Adrenal gland (tissue), 12 donors: ENCODE results near the gene POLA2. TPM values are rescaled to one million over a fixed set of nuclear protein-coding genes. Genes with fewer than 3 reads are reported as not detected.
A peak's percentile ranks its signal among the peaks of the same experiment; 100 is the strongest.
"Not testable (repeated sequence)": the region's sequence is repeated elsewhere in the genome, so short reads cannot be mapped to it uniquely, and the experiment has no call there.

Experiments
- DNase-seq, 7 donors: peaks; one replicate each; pipeline ENCODE4 v3.0.0-alpha.2; 2019 to 2020
- H3K27ac ChIP-seq, 5 donors: fragments of 200-600 bp; sonication (generic) in 4 of 5; 1 replicate in 3 of 5; 2 replicates in 2 of 5; pipeline versions ENCODE4 v1.5.1 to v1.8.0; 2016 to 2020; ENCODE audit warnings: mild to moderate bottlenecking in 1 of 5
- H3K27me3 ChIP-seq: fragments of 200-600 bp; 2 replicates; pipeline ENCODE4 v1.8.0; 2021
- H3K36me3 ChIP-seq, 2 donors: fragments of 200-600 bp; replicated peaks in 1 of 2; 1 replicate in 1 of 2; 2 replicates in 1 of 2; pipeline versions ENCODE4 v1.5.1 to v1.8.0; 2018 to 2022
- H3K4me1 ChIP-seq, 2 donors: fragments of 200-600 bp; replicated peaks in 1 of 2; 1 replicate in 1 of 2; 2 replicates in 1 of 2; pipeline versions ENCODE4 v1.5.1 to v1.8.0; 2018 to 2021
- H3K4me3 ChIP-seq, 4 donors: fragments of 200-600 bp; sonication (generic) in 3 of 4; one replicate each; pipeline ENCODE4 v1.5.1; 2016 to 2018
- H3K9me3 ChIP-seq, 3 donors: fragments of 200-600 bp; sonication (generic) in 1 of 3; replicated peaks in 1 of 3; 1 replicate in 2 of 3; 2 replicates in 1 of 3; pipeline versions ENCODE4 v1.5.1 to v1.8.0; 2016 to 2021
- POLR2A ChIP-seq, 2 donors: fragments of 450-650 bp; IDR thresholded peaks; one replicate each; pipeline ENCODE4 v1.6.1; 2017; ENCODE audit warnings: antibody characterized with exemption in 2 of 2, mild to moderate bottlenecking in 2 of 2, moderate library complexity in 1 of 2
- WGBS, 4 donors: extraction: QIAGEN DNeasy Blood & Tissue Kit in 2 of 4; methylation state at CpG; one replicate each; pipeline versions ENCODE4 v1.1.5 to v1.1.7; 2013 to 2017; 5-methylcytosine and 5-hydroxymethylcytosine counted together
- intact Hi-C, 2 donors: fragments of 100-400 bp; cut with DNase I; formaldehyde crosslinking; loops; one replicate each; pipeline versions ENCODE4 v1.14.1 to v1.15.0; 2022 to 2023
- polyA plus RNA-seq, 3 donors: library from polyadenylated mRNA; stranded (reverse); fragments of 200-250 nt in 2 of 3; fragments of 350-450 nt in 1 of 3; fragmentation: Illumina TruSeq in 1 of 3; extraction: RNeasy Lipid Tissue Mini Kit (QIAGEN cat#74804) in 1 of 3; gene quantifications; one replicate each; pipeline ENCODE4 v1.2.3, GENCODE V29; 2013 to 2014
- total RNA-seq, 9 donors: library from RNA; depleted of rRNA in 4 of 9; stranded (reverse); fragments of >200 nt in 4 of 9; fragments of 120-200 nt in 1 of 9; fragmentation: NEBNext Ultra II Directional in 1 of 9; extraction: Animal tissue kit (Norgen Biotek cat#: 25700) in 1 of 9; gene quantifications; one replicate each; pipeline versions ENCODE4 v1.1.0 to v1.2.4, GENCODE V29; 2013 to 2023
- TF ChIP-seq, protein P1 (sequence below), 6 experiments: fragments of 450-650 bp in 4 of 6; fragments of 200-600 bp in 2 of 6; sonication (generic) in 1 of 6; IDR thresholded peaks; 1 replicate in 5 of 6; 2 replicates in 1 of 6; pipeline versions ENCODE4 v1.5.1 to v1.8.0; 2016 to 2021; ENCODE audit warnings: antibody characterized with exemption in 6 of 6, mild to moderate bottlenecking in 2 of 6, moderate library complexity in 1 of 6
- donor health status: healthy with polysubstance abuse.
- donor health status: Bipolar disorder and iron deficiency.
- donor health status: DM: yes; HTN: yes; CAD: no.
- donor health status: DM: no; HTN: no; CAD: no.
- donor health status: DM: no; HTN: no; CAD: no.
- donor health status: DM: yes; HTN: yes; CAD: no.

Gene POLA2
- total and polyA plus RNA-seq, 12 donors: 3.9 to 12.2 (median 7.7) TPM

DNA sequence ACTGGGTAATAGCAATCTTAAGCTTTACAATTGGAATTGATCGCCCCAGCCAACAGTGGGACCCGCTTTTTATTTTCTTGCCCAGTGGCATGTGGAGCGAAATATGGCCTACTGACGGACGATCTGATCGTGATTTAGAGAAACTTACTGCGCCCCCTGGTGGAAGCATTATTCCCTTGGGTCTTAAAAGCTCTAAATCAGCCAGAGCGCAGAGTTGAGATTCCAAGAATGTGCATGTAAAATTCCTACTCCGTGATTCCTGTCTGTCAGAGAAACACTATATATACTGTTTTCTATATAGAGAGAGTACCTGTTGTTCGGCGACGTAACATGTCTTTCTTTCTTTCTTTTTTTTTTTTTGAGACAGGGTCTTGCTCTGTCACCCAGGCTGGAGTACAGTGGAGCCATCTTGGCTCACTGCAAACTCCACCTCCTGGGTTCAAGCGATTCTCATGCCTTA lies 68.2 kb downstream of the POLA2 start:
- H3K9me3 ChIP-seq: no peaks in the 10 kb centered on the region
- H3K4me3 ChIP-seq: no peak overlapping the region
- H3K27me3 ChIP-seq: no peaks in the 10 kb centered on the region
- DNase-seq: peak; percentile 83 to 97 (median 91)
- intact Hi-C loops: no loop called here
- H3K4me1 ChIP-seq: peaks cover 7% of the 10 kb centered on the region in 2 donors
- 5 to 10% (median 8%) methylated on average over 13 of the region's 13 CpGs for WGBS, 4 donors
- no peaks in the 10 kb centered on the region for H3K36me3 ChIP-seq
- TF ChIP-seq, protein P1, sequence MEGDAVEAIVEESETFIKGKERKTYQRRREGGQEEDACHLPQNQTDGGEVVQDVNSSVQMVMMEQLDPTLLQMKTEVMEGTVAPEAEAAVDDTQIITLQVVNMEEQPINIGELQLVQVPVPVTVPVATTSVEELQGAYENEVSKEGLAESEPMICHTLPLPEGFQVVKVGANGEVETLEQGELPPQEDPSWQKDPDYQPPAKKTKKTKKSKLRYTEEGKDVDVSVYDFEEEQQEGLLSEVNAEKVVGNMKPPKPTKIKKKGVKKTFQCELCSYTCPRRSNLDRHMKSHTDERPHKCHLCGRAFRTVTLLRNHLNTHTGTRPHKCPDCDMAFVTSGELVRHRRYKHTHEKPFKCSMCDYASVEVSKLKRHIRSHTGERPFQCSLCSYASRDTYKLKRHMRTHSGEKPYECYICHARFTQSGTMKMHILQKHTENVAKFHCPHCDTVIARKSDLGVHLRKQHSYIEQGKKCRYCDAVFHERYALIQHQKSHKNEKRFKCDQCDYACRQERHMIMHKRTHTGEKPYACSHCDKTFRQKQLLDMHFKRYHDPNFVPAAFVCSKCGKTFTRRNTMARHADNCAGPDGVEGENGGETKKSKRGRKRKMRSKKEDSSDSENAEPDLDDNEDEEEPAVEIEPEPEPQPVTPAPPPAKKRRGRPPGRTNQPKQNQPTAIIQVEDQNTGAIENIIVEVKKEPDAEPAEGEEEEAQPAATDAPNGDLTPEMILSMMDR (IDR thresholded peaks at IDR 0.05): peak; percentile 70 to 86 (median 82)
- no peak for TF ChIP-seq POLR2A (IDR thresholded peaks at IDR 0.05)
- peak overlapping the region in 2 of 5 donors; percentile 7 to 32 for H3K27ac ChIP-seq

DNA sequence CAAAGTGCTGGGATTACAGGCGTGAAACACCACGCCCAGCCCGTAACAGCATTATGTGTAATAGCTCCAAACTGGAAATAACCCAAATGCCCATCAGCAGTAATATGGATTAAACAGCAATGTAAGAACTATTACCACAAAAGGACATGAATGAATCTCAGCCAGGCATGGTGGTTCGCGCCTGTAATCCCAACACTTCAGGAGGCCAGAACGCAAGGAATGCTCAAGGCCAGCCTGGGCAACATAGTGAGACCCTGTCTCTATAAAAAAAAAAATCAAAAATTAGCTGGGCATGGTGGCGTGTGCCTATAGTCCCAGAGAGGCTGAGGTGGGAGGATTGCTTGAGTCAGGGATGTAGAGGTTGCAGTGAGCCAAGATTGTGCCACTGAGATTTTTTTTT lies 68.8 kb downstream of the POLA2 start:
- Histone ChIP-seq H3K4me1 (peaks cover 10 to 12% of the 10 kb centered on the region in 2 donors), H3K36me3 (no peaks in the 10 kb centered on the region), H3K27ac (no peak overlapping the region), H3K9me3 (no peaks in the 10 kb centered on the region), H3K27me3 (no peaks in the 10 kb centered on the region), H3K4me3 (no peak overlapping the region)
- intact Hi-C loops: no loop called here
- 59 to 80% (median 72%) methylated on average over 7 of the region's 7 CpGs for WGBS, 4 donors
- DNase-seq: no peak
- TF ChIP-seq, protein P1 (IDR thresholded peaks at IDR 0.05): no peak
- no peak for TF ChIP-seq POLR2A (IDR thresholded peaks at IDR 0.05)

DNA sequence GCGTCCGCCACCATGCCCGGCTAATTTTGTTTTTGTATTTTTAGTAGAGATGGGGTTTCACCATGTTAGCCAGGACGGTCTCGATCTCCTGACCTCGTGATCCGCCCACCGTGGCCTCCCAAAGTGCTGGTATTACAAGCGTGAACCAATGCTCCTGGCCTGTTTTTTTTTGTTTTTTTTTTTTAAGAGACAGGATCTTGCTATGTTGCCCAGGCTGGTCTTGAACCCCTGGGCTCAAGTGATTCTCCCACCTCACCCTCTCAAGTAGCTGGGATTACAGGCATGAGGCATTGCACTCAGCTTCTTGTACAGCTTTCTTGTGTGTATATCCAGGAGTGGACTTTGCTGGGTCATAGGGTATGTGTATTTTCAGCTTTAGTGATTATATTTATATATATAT lies 70.8 kb downstream of the POLA2 start:
- H3K9me3 ChIP-seq, H3K27me3 ChIP-seq, H3K36me3 ChIP-seq, DNase-seq, intact Hi-C loops, H3K27ac ChIP-seq, H3K4me3 ChIP-seq: not testable (repeated sequence)
- WGBS, 4 donors: 86 to 92% (median 89%) methylated on average over 9 of the region's 9 CpGs
- H3K4me1 ChIP-seq: peaks cover 10 to 16% of the 10 kb centered on the region in 2 donors

DNA sequence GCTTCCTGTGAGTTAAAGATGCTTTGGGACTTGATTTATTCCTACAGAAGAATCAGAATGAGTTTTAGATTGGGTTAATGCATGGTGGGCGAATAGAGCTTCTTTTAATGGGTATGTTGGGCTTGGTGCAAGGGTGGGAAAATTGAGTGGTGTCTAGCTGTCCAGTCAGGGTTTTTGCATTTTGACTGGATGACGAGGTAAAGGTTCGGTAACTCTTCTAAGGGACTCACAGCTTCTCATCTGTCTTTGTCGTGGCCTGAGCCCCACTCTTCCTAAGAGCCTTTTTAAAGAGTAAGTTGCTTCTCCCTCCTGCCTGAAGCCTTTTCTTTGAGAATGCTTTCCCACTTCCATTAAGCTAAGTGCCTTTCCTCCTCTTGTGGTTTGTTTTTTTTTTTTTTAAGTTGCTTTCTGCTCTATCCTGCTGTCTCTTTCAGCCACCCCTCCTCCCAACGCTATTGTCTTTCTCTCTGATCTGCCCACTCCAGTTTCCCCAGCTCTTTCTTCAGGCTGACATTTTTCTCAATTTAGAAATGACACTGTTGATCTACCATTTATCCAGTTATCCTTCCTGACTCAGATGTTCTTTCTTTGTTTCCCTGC lies 73.0 kb downstream of the POLA2 start:
- Histone ChIP-seq H3K4me3 (peak overlapping the region in 3 of 4 donors; percentile 1 to 98 (median 74)), H3K4me1 (peaks cover 10 to 16% of the 10 kb centered on the region in 2 donors), H3K36me3 (peaks cover 0 to 6% of the 10 kb centered on the region in 2 donors), H3K27me3 (no peaks in the 10 kb centered on the region), H3K27ac (peak overlapping the region in 2 of 5 donors; percentile 77 to 87), H3K9me3 (no peaks in the 10 kb centered on the region)
- 14 to 22% (median 20%) methylated on average over 5 of the region's 5 CpGs for WGBS, 4 donors
- intact Hi-C loops: no loop called here
- TF ChIP-seq POLR2A (IDR thresholded peaks at IDR 0.05): no peak
- TF ChIP-seq, protein P1 (IDR thresholded peaks at IDR 0.05): no peak
- no peak for DNase-seq

- Histone ChIP-seq H3K27ac (no peak overlapping the region), H3K36me3 (peaks cover 0 to 43% of the 10 kb centered on the region in 2 donors), H3K9me3 (no peaks in the 10 kb centered on the region), H3K4me1 (peaks cover 10 to 16% of the 10 kb centered on the region in 2 donors), H3K4me3 (no peak overlapping the region), H3K27me3 (no peaks in the 10 kb centered on the region)
- WGBS, 4 donors: 77 to 87% (median 84%) methylated on average over 7 of the region's 7 CpGs
- intact Hi-C loops: no loop called here
- DNase-seq: no peak
- TF ChIP-seq, protein P1 (IDR thresholded peaks at IDR 0.05): no peak
- no peak for TF ChIP-seq POLR2A (IDR thresholded peaks at IDR 0.05)
Observed at GRCh38 chr11:65338676-65339075, 76.9 kb downstream of the POLA2 start.
